K562 (cell line): ENCODE measurements around the gene RUNDC3A.
"Not testable (repeated sequence)": the region's sequence is repeated elsewhere in the genome, so short reads cannot be mapped to it uniquely, and the experiment has no call there.

Experiments used
- ATF7 ChIP-seq: fragments of 450-650 bp; IDR thresholded peaks from 2 replicates; pipeline ENCODE4 v1.7.1; 2014; ENCODE audit warnings: mild to moderate bottlenecking, moderate library complexity
- HIVEP1 ChIP-seq: fragments of 250-450 bp; sonication (Bioruptor Pico); IDR thresholded peaks from 2 replicates; pipeline ENCODE4 v1.4.0; 2020; ENCODE audit warnings: mild to moderate bottlenecking
- JUND ChIP-seq, 2 experiments: IDR thresholded peaks; 2 replicates in 1 of 2; 3 replicates in 1 of 2; pipeline ENCODE4 v1.6.1; 2011; ENCODE audit warnings: borderline replicate concordance in 2 of 2, low read depth in 2 of 2, low read length in 2 of 2, improper control_type of control experiment in 1 of 2, missing biosample characterization in 1 of 2, missing genetic modification characterization in 1 of 2, missing genetic modification reagents in 1 of 2
- MYC ChIP-seq, 2 experiments: fragments of 250-450 bp in 1 of 2; sonication (Bioruptor Pico) in 1 of 2; IDR thresholded peaks; 2 replicates each; pipeline versions ENCODE4 v1.5.1 to v1.6.1; 2012 to 2021; ENCODE audit warnings: low read depth in 2 of 2, borderline replicate concordance in 1 of 2, improper control_type of control experiment in 1 of 2, low read length in 1 of 2, mild to moderate bottlenecking in 1 of 2, moderate library complexity in 1 of 2
- TF ChIP-seq, protein P1 (sequence below), 3 experiments: IDR thresholded peaks in 2 of 3; conservative IDR thresholded peaks in 1 of 3; 2 replicates each; pipeline ENCODE4 v1.5.1; 2011 to 2012; ENCODE audit warnings: low read length in 3 of 3, mild to moderate bottlenecking in 3 of 3, control low read depth in 2 of 3, improper control_type of control experiment in 1 of 3, inconsistent platforms in 1 of 3, low read depth in 1 of 3, mixed read lengths in 1 of 3, moderate library complexity in 1 of 3; ENCODE audit not compliant: insufficient read depth in 2 of 3

- TF ChIP-seq ATF7; MYC (IDR thresholded peaks at IDR 0.05; ENCODE audit: low read depth, low read length); MYC (CRISPR knock-in tag; IDR thresholded peaks at IDR 0.05; ENCODE audit: borderline replicate concordance, low read depth); HIVEP1 (CRISPR knock-in tag); JUND (IDR thresholded peaks at IDR 0.05; ENCODE audit: borderline replicate concordance, low read depth, low read length); JUND (tag; IDR thresholded peaks at IDR 0.05; ENCODE audit: borderline replicate concordance, low read depth, low read length): not testable (repeated sequence)
- TF ChIP-seq, protein P1, sequence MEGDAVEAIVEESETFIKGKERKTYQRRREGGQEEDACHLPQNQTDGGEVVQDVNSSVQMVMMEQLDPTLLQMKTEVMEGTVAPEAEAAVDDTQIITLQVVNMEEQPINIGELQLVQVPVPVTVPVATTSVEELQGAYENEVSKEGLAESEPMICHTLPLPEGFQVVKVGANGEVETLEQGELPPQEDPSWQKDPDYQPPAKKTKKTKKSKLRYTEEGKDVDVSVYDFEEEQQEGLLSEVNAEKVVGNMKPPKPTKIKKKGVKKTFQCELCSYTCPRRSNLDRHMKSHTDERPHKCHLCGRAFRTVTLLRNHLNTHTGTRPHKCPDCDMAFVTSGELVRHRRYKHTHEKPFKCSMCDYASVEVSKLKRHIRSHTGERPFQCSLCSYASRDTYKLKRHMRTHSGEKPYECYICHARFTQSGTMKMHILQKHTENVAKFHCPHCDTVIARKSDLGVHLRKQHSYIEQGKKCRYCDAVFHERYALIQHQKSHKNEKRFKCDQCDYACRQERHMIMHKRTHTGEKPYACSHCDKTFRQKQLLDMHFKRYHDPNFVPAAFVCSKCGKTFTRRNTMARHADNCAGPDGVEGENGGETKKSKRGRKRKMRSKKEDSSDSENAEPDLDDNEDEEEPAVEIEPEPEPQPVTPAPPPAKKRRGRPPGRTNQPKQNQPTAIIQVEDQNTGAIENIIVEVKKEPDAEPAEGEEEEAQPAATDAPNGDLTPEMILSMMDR (IDR thresholded peaks at IDR 0.05 in 2 of 3, conservative IDR thresholded peaks at IDR 0.05 in 1 of 3; ENCODE audit: insufficient read depth in 2 of 3, low read depth in 1 of 3, low read length in 3 of 3) = not testable (repeated sequence)
Observed at GRCh38 chr17:44365051-44365450, 56.6 kb downstream of the RUNDC3A start.
